GM20431 (cell line): ENCODE data around the gene STAG1.
"Not testable (repeated sequence)": the region's sequence is repeated elsewhere in the genome, so short reads cannot be mapped to it uniquely, and the experiment has no call there.

Source experiments
- in situ Hi-C: fragments of 300-500 bp; cut with MseI, MboI; formaldehyde crosslinking; loops from one replicate; pipeline ENCODE4 v1.15.0; 2020; ENCODE audit warnings: low sequenced_read_pairs; ENCODE audit not compliant: unreplicated experiment

STAG1 gene

GRCh38 chr3:136750209-136750896, 1.8 kb downstream of the STAG1 start:
- in situ Hi-C loops = loop anchor here (10.0 to 25.0 kb wide), 2 partner anchors 264 to 663 kb away; no protein-coding TSS in a partner anchor

DNA sequence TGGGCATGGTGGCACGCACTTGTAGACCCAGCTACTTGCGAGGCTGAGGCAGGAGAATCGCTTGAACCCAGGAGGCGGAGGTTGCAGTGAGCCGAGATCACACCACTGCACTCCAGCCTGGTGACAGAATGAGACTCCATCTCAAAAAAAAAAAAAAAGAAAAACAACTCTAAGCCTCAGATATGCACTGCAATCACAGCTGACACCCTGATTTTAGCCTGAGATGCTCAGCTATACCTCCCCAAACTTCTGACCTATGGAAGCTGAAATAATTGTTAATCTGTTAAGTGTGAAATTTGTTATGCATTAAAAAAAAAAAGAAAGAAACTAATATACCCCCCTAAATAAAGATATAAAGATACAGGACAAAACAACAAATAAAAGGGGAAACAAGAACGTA, 2.6 kb downstream of the STAG1 start:
- in situ Hi-C loops = loop anchor here (10.0 to 25.0 kb wide), 4 partner anchors 187 to 662 kb away; no protein-coding TSS in a partner anchor

DNA sequence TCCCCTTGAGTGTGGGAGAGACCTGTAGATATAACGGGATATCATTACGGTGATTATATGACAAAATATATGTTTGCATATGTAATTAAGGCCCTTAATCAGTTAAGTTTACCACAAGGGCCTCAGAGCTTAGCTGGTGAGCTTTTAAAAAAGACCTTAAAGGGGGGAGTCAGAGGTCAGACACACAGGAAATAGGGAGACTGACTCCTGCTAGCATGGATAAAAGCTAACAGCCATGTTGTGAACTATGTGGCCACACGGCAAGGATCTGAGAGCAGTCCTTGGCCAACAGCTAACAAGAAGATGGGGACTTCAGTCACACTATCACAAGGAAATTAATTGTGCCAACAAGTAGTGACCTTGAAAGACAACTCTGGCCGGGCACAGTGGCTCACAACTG, 3.1 kb downstream of the STAG1 start:
- in situ Hi-C loops = loop anchor here (25.0 kb wide), 2 partner anchors 187 to 362 kb away; no protein-coding TSS in a partner anchor

DNA sequence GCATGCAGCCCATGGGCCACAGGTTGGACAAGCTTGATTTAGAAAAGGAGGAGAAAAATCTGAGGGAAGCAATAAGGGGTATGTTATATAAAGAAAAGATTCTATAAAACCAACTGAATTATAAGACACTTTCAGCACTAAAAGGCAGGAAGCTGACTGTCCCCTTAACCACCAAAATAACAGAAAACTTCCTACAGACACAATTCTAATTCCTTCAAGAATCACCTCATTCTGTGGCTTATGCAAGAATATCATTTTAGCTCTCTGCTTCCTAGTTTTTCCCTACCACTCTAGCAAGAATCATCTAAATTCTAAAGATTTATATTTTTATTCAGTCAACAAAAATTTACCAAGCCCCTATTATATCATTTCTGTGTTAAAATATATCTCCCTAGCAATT, 6.3 kb downstream of the STAG1 start:
- in situ Hi-C loops = loop anchor here (25.0 kb wide), 2 partner anchors 184 to 359 kb away; no protein-coding TSS in a partner anchor

DNA sequence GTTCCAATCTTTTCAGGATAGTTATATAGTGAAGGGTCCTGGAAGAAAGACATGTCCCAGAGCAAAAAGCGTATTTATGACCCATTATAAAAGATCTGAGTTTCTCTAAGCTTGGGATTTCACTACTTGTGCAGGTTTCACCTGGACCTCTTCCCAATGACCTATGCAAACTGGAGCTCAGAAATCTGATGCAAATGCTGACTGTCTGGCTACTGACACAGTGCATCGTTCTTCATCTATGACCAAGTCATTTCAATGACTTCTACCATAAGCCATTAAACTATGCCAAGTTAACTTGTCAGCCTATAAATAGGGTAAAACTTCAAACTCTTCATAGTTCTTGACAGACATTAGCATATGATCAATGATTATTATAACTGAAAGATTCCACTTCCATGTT, 11.1 kb downstream of the STAG1 start:
- in situ Hi-C loops = loop anchor here (25.0 kb wide), 2 partner anchors 179 to 354 kb away; no protein-coding TSS in a partner anchor

GRCh38 chr3:136740351-136740958, 11.7 kb downstream of the STAG1 start:
- in situ Hi-C loops = loop anchor here (25.0 kb wide), 2 partner anchors 178 to 353 kb away; no protein-coding TSS in a partner anchor

DNA sequence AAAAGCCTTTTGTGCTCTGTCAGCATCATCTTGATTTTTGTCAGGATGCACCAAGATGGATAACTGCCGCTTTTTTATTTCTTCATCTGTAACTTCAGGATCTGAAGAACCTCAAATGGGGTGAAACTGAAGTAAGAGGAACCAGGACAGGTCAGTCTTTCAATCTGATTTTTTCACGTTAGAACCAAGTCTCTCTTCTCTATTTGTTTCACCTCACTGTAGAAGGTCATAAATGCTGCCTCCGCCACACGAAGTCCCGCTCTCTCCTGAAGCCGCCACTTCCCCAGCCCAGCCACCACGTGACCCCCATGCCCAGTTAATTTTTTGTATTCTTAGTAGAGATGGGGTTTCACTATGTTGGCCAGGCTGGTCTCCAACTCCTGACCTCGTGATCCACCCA, 15.2 kb downstream of the STAG1 start:
- in situ Hi-C loops = loop anchor here (25.0 kb wide), 2 partner anchors 175 to 350 kb away; no protein-coding TSS in a partner anchor

DNA sequence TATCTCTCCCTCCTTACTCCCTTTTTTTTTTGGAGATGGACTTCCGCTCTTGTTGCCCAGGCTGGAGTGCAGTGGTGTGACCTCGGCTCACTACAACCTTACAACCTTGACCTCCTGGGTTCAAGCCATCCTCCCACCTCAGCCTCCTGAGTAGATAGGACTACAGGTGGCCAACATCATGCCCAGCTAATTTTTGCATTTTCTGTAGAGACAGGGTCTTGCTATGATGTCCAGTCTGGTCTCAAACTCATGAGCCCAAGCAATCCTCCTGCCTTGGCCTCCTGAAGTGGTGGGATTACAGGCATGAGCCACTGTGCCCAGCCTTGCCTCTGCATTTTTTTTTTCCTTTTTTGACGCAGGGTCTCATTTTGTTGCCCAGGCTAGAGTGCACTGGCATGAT, 17.1 kb downstream of the STAG1 start:
- in situ Hi-C loops = loop anchor here (25.0 kb wide), 2 partner anchors 173 to 348 kb away; no protein-coding TSS in a partner anchor

DNA sequence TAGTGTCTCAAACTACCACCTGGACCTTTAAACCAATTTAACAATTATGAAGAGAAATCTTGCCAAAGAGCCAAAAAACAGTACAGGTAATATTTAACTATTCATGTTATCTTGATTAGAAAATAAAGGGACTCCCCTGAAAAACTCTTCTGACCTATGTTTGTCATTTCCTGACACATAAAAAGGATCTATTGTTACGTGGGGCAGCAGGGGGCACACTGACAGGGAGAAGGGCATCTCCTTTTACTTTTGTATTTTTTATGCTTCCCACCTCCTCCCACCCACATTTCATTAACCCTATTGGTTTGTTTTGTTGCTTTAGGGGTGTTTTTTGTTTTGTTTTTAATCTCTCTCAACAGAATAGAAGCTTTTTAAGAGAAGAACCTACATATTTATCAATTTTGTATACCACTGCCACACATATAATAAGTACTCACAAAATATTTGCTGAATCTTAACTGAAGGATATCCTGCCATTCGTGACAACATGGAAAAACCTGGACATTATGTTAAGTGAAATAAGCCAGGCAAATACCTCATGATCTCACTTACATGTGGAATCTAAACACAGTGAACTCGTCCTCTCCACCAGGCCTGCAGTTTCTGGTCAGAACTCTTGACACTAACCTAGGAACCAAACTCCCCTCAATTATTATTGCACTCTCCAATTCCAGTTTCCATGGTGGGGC, 17.7 kb downstream of the STAG1 start:
- in situ Hi-C loops = loop anchor here (25.0 kb wide), 2 partner anchors 172 to 347 kb away; no protein-coding TSS in a partner anchor

- in situ Hi-C loops = loop anchor here (25.0 kb wide), 2 partner anchors 171 to 346 kb away; no protein-coding TSS in a partner anchor
Measured at GRCh38 chr3:136733317-136733833, 18.8 kb downstream of the STAG1 start.

- in situ Hi-C loops = loop anchor here (25.0 kb wide), 2 partner anchors 169 to 344 kb away; no protein-coding TSS in a partner anchor
Measured at GRCh38 chr3:136731274-136731884, 20.8 kb downstream of the STAG1 start.

GRCh38 chr3:136730595-136731273, 21.4 kb downstream of the STAG1 start:
- in situ Hi-C loops = loop anchor here (25.0 kb wide), 2 partner anchors 168 to 343 kb away; no protein-coding TSS in a partner anchor

DNA sequence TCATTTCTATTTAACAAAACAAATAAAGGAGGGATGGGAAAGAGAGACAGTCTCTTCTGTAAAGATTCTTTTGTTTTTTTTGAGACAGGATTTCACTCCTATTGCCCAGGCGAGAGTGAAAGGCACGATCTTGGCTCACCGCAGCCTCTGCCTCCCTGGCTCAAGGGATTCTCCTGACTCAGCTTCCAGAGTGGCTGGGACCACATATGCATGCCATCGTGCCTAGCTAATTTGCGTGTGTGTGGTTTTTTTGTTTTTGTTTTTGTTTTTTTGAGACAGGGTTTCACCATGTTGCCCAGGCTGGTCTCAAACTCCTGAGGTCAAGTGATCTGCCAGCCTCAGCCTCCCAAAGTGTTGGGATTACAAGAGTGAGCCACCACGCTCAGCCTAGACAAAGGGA, 23.3 kb downstream of the STAG1 start:
- in situ Hi-C loops = loop anchor here (25.0 kb wide), 2 partner anchors 167 to 342 kb away; no protein-coding TSS in a partner anchor

- in situ Hi-C loops = loop anchor here (25.0 kb wide), 2 partner anchors 166 to 341 kb away; no protein-coding TSS in a partner anchor
Measured at GRCh38 chr3:136728473-136728872, 23.7 kb downstream of the STAG1 start.

DNA sequence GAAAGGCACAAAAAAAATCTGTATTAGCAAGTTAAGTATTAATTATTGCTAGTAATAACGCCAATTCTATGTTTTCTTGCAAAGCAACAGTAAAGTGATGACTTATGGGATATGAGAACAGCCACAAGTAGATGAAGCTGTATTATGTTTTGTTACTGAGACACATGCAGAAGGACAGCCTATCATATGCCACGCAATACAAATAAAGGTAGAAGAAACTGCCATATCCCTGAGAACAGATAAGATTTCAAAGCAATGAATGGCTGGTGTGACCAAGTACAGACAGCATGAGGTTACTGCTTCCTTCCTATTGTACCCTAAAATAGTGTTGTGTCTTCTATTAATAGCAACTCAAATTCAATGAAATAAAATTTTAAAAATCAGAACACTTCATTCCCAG, 26.7 kb downstream of the STAG1 start:
- in situ Hi-C loops = loop anchor here (25.0 kb wide), 2 partner anchors 163 to 338 kb away; no protein-coding TSS in a partner anchor

DNA sequence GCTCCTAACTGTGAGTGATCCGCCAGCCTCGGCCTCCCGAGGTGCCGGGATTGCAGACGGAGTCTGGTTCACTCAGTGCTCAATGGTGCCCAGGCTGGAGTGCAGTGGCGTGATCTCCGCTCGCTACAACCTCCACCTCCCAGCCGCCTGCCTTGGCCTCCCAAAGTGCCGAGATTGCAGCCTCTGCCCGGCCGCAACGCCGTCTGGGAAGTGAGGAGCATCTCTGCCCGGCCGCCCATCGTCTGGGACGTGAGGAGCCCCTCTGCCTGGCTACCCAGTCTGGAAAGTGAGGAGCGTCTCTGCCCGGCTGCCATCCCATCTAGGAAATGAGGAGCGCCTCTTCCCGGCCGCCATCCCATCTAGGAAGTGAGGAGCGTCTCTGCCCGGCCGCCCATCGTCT, 29.3 kb downstream of the STAG1 start:
- in situ Hi-C loops = not testable (repeated sequence)

- in situ Hi-C loops = not testable (repeated sequence)
Measured at GRCh38 chr3:136722399-136722798, 29.8 kb downstream of the STAG1 start.

- in situ Hi-C loops = no loop called here
Measured at GRCh38 chr3:136720091-136720490, 32.1 kb downstream of the STAG1 start.

DNA sequence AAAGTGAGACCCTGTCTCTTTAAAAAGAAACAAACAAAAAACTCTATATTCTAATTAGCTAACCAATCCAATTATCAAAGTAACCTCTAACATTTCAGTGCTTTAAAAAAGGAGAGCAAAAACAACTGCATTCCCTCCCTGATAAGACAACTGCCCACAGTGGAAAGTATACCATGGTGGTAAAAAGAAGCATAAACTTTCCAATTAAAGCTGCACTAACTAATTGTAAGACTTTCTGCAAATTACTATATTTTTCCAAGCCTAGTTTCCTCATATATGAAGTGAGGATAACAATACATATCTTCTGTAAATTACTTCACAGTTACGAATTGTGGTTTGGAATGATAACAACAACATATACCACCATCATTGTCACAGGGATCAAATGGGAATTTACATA, 35.5 kb downstream of the STAG1 start:
- in situ Hi-C loops = no loop called here
